ENCODE results near the gene XXYLT1.

Gene XXYLT1

DNA sequence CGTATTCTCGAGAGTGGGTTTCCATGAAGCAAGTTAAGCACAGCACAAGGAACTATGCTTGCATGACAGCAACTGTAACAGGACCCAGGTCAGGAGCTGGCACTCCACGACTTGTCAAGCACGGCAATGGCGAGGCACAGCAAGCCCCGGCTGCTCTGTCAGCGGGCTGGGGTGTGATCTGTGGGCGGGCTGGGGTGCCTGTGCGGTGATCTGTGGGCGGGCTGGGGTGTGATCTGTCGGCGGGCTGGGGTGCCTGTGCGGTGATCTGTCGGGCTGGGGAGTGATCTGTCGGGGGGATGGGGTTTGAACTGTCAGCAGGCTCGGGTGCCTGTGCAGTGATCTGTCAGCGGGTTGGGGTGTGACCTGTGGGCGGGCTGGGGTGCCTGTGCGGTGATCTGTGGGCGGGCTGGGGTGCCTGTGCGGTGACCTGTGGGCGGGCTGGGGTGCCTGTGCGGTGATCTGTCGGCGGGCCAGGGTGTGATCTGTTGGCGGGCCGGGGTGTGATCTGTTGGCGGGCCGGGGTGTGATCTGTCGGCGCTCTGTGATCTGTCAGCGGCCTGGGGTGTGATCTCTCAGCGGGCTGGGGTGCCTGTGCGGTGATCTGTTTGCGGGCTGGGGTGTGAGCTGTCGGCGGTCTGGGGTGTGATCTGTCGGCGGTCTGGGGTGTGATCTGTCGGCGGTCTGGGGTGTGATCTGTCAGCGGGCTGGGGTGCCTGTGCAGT is 205.7 kb downstream of the XXYLT1 start:
- H2AFZ ChIP-seq (ENCODE audit: low read depth), result no peak overlapping the region
- H4K20me1 ChIP-seq (ENCODE audit: insufficient read depth), result no peaks in the 10 kb centered on the region
- H3K27me3 ChIP-seq (ENCODE audit: insufficient read depth, low read depth), result no peaks in the 10 kb centered on the region
- TF ChIP-seq, protein P1, sequence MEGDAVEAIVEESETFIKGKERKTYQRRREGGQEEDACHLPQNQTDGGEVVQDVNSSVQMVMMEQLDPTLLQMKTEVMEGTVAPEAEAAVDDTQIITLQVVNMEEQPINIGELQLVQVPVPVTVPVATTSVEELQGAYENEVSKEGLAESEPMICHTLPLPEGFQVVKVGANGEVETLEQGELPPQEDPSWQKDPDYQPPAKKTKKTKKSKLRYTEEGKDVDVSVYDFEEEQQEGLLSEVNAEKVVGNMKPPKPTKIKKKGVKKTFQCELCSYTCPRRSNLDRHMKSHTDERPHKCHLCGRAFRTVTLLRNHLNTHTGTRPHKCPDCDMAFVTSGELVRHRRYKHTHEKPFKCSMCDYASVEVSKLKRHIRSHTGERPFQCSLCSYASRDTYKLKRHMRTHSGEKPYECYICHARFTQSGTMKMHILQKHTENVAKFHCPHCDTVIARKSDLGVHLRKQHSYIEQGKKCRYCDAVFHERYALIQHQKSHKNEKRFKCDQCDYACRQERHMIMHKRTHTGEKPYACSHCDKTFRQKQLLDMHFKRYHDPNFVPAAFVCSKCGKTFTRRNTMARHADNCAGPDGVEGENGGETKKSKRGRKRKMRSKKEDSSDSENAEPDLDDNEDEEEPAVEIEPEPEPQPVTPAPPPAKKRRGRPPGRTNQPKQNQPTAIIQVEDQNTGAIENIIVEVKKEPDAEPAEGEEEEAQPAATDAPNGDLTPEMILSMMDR (conservative IDR thresholded peaks at IDR 0.05; ENCODE audit: low read depth, low read length), result no peak
- no peak overlapping the region for H3K4me3 ChIP-seq (IDR thresholded peaks at IDR 0.05; ENCODE audit: insufficient read depth, low read depth, low read length)
- no peaks in the 10 kb centered on the region for H3K79me2 ChIP-seq (ENCODE audit: insufficient read depth, low read depth)
- no peak overlapping the region for H3K9ac ChIP-seq
- H3K36me3 ChIP-seq (ENCODE audit: insufficient read depth), result no peaks in the 10 kb centered on the region
- no peak overlapping the region for H3K27ac ChIP-seq
- no peak overlapping the region for H3K4me2 ChIP-seq
- peaks cover 12% of the 10 kb centered on the region for H3K4me1 ChIP-seq (ENCODE audit: low read depth, poor library complexity, severe bottlenecking)

DNA sequence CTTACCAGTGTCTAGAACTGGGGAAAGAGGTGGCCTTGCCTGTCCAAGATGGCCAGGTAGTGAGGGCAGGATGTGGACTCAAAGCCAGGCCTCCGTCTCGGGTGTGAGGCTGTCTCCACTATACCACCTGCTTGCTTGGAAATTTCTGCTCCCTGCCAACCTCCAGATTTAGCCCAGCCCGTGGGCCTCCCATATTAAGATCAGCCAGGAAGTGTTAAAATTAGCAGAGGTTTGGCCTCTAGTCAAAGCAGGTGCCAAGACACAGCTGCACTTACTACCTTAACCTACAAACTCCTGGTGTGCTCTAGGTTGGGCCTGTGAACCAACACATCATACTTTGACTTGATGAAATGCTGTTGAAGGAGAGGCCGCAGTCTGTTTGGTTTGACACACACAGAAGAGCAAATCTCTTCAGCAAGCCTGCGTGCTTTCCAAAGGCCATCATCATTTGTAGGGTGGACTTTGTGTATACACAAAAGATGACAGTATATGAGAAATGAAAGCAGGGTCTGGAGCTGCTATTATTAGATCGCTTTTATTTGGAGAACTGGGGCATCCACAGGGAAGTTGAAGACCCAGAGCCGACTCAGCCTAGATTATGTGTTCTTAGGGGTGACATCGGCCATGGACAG is 206.5 kb downstream of the XXYLT1 start:
- Histone ChIP-seq H3K9ac (no peak overlapping the region), H3K27me3 (ENCODE audit: insufficient read depth, low read depth) (no peaks in the 10 kb centered on the region), H3K27ac (no peak overlapping the region), H3K36me3 (ENCODE audit: insufficient read depth) (no peaks in the 10 kb centered on the region), H3K4me3 (IDR thresholded peaks at IDR 0.05; ENCODE audit: insufficient read depth, low read depth, low read length) (no peak overlapping the region), H4K20me1 (ENCODE audit: insufficient read depth) (no peaks in the 10 kb centered on the region), H3K79me2 (ENCODE audit: insufficient read depth, low read depth) (no peaks in the 10 kb centered on the region), H3K4me1 (ENCODE audit: low read depth, poor library complexity, severe bottlenecking) (peaks cover 12% of the 10 kb centered on the region), H2AFZ (ENCODE audit: low read depth) (no peak overlapping the region), H3K4me2 (no peak overlapping the region; the same call in 1 of the 2 replicates)
- TF ChIP-seq, protein P1 (conservative IDR thresholded peaks at IDR 0.05; ENCODE audit: low read depth, low read length), result no peak

DNA sequence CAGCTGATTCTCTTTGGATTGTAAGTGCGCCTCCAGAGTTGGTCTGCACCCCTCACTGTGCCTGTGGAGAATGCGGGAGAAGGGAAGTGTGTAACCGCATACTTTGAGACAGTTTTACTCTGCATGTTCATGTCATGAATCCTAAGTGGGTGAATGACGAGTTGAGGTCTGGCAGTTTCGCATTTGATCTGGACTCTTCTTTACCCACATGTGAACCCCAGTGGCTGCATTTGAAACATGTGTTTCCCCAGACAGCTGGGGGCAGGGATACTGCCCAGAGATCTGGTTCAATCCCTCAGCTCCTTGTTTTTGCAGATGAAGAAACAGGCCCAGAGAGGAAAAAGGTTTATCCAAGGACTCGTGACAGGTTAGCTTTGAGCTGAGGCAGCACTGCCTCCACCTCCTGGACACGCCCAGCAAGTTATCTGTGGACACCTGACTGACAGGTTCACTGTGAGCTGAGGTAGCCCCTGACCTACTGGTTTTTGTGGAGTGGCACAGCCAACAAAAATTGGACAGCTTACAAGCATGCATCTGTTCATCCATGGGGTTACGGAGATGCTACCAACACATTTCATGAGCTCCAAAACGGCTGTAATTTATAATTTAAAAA is 207.3 kb downstream of the XXYLT1 start:
- H3K4me2 ChIP-seq, result no peak overlapping the region
- TF ChIP-seq, protein P1 (conservative IDR thresholded peaks at IDR 0.05; ENCODE audit: low read depth, low read length), result no peak
- H3K27ac ChIP-seq, result no peak overlapping the region
- H3K4me1 ChIP-seq (ENCODE audit: low read depth, poor library complexity, severe bottlenecking), result peaks cover 12% of the 10 kb centered on the region
- no peaks in the 10 kb centered on the region for H3K79me2 ChIP-seq (ENCODE audit: insufficient read depth, low read depth)
- H3K36me3 ChIP-seq (ENCODE audit: insufficient read depth), result no peaks in the 10 kb centered on the region
- H3K9ac ChIP-seq, result no peak overlapping the region
- no peaks in the 10 kb centered on the region for H3K27me3 ChIP-seq (ENCODE audit: insufficient read depth, low read depth)
- H3K4me3 ChIP-seq (IDR thresholded peaks at IDR 0.05; ENCODE audit: insufficient read depth, low read depth, low read length), result no peak overlapping the region
- no peaks in the 10 kb centered on the region for H4K20me1 ChIP-seq (ENCODE audit: insufficient read depth)
- no peak overlapping the region for H2AFZ ChIP-seq (ENCODE audit: low read depth)

DNA sequence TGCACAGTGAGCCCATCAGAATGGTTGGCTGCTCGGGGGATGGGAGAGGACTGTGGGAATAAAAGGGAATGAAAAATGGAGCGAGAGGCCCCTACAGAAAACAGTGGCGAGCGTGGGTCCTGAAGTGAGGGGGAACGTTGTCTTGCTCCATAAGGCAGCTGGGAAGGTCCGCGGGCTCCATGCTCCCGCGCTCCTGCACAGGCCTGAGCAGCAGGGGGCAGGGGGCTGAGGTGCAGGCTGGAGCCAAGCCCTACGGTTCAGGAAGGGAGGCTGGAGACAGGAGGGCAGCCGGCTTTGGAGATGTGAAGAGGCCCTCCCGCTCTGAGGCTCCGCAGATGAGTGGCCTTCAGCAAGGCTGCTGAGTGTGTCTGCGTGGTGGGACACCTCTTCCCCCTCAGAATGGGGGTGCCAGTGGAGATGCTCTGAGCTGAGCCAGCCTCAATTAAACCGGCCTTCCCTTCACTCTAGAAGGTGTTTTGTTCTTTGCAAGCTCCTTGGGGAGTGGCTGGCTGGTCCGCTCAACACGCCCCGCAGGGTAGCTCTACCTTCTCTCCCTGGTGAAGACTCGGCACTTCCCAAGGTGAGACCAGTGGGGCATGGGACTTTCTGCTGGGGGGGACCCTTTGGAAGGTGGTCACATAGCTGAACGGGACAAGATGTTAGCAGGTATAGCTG is 208.0 kb downstream of the XXYLT1 start:
- no peak overlapping the region for H3K4me2 ChIP-seq
- H3K36me3 ChIP-seq (ENCODE audit: insufficient read depth), result no peaks in the 10 kb centered on the region
- no peak overlapping the region for H2AFZ ChIP-seq (ENCODE audit: low read depth)
- no peak overlapping the region for H3K4me3 ChIP-seq (IDR thresholded peaks at IDR 0.05; ENCODE audit: insufficient read depth, low read depth, low read length)
- H3K79me2 ChIP-seq (ENCODE audit: insufficient read depth, low read depth), result no peaks in the 10 kb centered on the region
- no peaks in the 10 kb centered on the region for H3K27me3 ChIP-seq (ENCODE audit: insufficient read depth, low read depth)
- H3K27ac ChIP-seq, result no peak overlapping the region
- H3K4me1 ChIP-seq (ENCODE audit: low read depth, poor library complexity, severe bottlenecking), result peaks cover 12% of the 10 kb centered on the region
- TF ChIP-seq, protein P1 (conservative IDR thresholded peaks at IDR 0.05; ENCODE audit: low read depth, low read length), result no peak
- no peaks in the 10 kb centered on the region for H4K20me1 ChIP-seq (ENCODE audit: insufficient read depth)
- H3K9ac ChIP-seq, result no peak overlapping the region
